GM12878 (cell line): ENCODE data around the gene CD2AP. TPM values are rescaled to one million over a fixed set of nuclear protein-coding genes. Genes with fewer than 3 reads are reported as not detected.

Experiments used
- CREB1 ChIP-seq: IDR thresholded peaks from 2 replicates; pipeline ENCODE4 v1.6.1; 2012; ENCODE audit warnings: low read depth, mild to moderate bottlenecking, inconsistent platforms
- EGR1 ChIP-seq, 2 experiments: IDR thresholded peaks; 1 replicate in 1 of 2; 2 replicates in 1 of 2; pipeline ENCODE4 v1.6.1; 2011 to 2012; ENCODE audit warnings: low read depth in 2 of 2, low read length in 2 of 2, borderline replicate concordance in 1 of 2, mild to moderate bottlenecking in 1 of 2, moderate library complexity in 1 of 2
- ETV6 ChIP-seq, 2 experiments: fragments of 450-650 bp in 1 of 2; IDR thresholded peaks in 1 of 2; conservative IDR thresholded peaks in 1 of 2; 2 replicates each; pipeline ENCODE4 v1.6.1; 2014; ENCODE audit warnings: antibody characterized with exemption in 1 of 2, borderline replicate concordance in 1 of 2, low read depth in 1 of 2, mild to moderate bottlenecking in 1 of 2, moderate library complexity in 1 of 2
- EZH2 ChIP-seq: IDR thresholded peaks from 2 replicates; pipeline ENCODE4 v1.6.1; 2012; ENCODE audit warnings: low read depth, mild to moderate bottlenecking, control low read depth, inconsistent platforms, low read length, borderline replicate concordance; ENCODE audit not compliant: control insufficient read depth
- FOXK2 ChIP-seq: fragments of 450-650 bp; IDR thresholded peaks from 2 replicates; pipeline ENCODE4 v1.6.1; 2017; ENCODE audit warnings: mild to moderate bottlenecking, moderate library complexity
- IKZF2 ChIP-seq, 2 experiments: fragments of 450-650 bp; IDR thresholded peaks; 2 replicates each; pipeline ENCODE4 v1.6.1; 2017; ENCODE audit warnings: mild to moderate bottlenecking in 2 of 2, moderate library complexity in 2 of 2
- KDM1A ChIP-seq: fragments of 200-600 bp; sonication (generic); IDR thresholded peaks from 2 replicates; pipeline ENCODE4 v1.6.1; 2016; ENCODE audit warnings: borderline replicate concordance
- MEF2B ChIP-seq: fragments of 450-650 bp; IDR thresholded peaks from 2 replicates; pipeline ENCODE4 v1.6.1; 2018; ENCODE audit warnings: mild to moderate bottlenecking, moderate library complexity; ENCODE audit not compliant: partially characterized antibody, poor library complexity, severe bottlenecking
- MTA3 ChIP-seq: IDR thresholded peaks from 2 replicates; pipeline ENCODE4 v1.6.1; 2012; ENCODE audit warnings: low read length, inconsistent platforms, borderline replicate concordance
- NBN ChIP-seq: fragments of 450-650 bp; IDR thresholded peaks from 2 replicates; pipeline ENCODE4 v1.6.1; 2016
- NR2C2 ChIP-seq: IDR thresholded peaks from 2 replicates; pipeline ENCODE4 v1.6.1; 2011; ENCODE audit warnings: borderline replicate concordance, low read depth; ENCODE audit not compliant: control insufficient read depth, insufficient read length
- SIN3A ChIP-seq: IDR thresholded peaks from 2 replicates; pipeline ENCODE4 v1.6.1; 2012; ENCODE audit warnings: low read depth, low read length, improper control_type of control experiment
- SIX5 ChIP-seq: IDR thresholded peaks from 2 replicates; pipeline ENCODE4 v1.6.1; 2011; ENCODE audit warnings: mild to moderate bottlenecking, low read depth, low read length, moderate library complexity; ENCODE audit not compliant: severe bottlenecking
- ZNF207 ChIP-seq: fragments of 450-650 bp; IDR thresholded peaks from 2 replicates; pipeline ENCODE4 v1.6.1; 2014; ENCODE audit warnings: antibody characterized with exemption, mild to moderate bottlenecking, borderline replicate concordance
- ZSCAN29 ChIP-seq: fragments of 450-650 bp; IDR thresholded peaks from 2 replicates; pipeline ENCODE4 v1.6.1; 2017; ENCODE audit warnings: mild to moderate bottlenecking, moderate library complexity
- ZZZ3 ChIP-seq: IDR thresholded peaks from 2 replicates; pipeline ENCODE4 v1.6.1; 2011; ENCODE audit warnings: low read depth; ENCODE audit not compliant: control insufficient read depth, insufficient read length
- polyA plus RNA-seq, 11 experiments: library from polyadenylated mRNA; depleted of rRNA in 4 of 11; unstranded in 6 of 11; stranded (reverse) in 5 of 11; fragments of >200 nt; fragmentation: Nextera tagmentation in 4 of 11; fragmentation: Illumina TruSeq in 1 of 11; extraction: Ambion mirVana in 4 of 11; extraction: Trizol in 1 of 11; gene quantifications; 1 replicate in 1 of 11; 2 replicates in 10 of 11; pipeline versions ENCODE4 v1.2.1 to v1.2.3, GENCODE V29; 2011 to 2016; ENCODE audit warnings: inconsistent platforms in 2 of 11, missing spikeins in 2 of 11, low read depth in 1 of 11
- total RNA-seq, 4 experiments: library from RNA; depleted of rRNA in 3 of 4; stranded (reverse); fragments of >200 nt in 3 of 4; fragmentation: Illumina TruSeq in 1 of 4; extraction: Trizol in 1 of 4; gene quantifications; 2 replicates each; pipeline versions ENCODE4 v1.2.1 to v1.2.3, GENCODE V29; 2013 to 2021
- TF ChIP-seq, protein P1 (sequence below): fragments of 450-650 bp; formaldehyde crosslinking; IDR thresholded peaks from 2 replicates; pipeline ENCODE4 v1.4.0; 2022; ENCODE audit warnings: mild to moderate bottlenecking, moderate library complexity
- TF ChIP-seq, protein P2 (sequence below): IDR thresholded peaks from 2 replicates; pipeline ENCODE4 v1.6.1; 2012; ENCODE audit warnings: mild to moderate bottlenecking, low read depth, low read length
- TF ChIP-seq, protein P3 (sequence below): IDR thresholded peaks from 2 replicates; pipeline ENCODE4 v1.6.1; 2012; ENCODE audit warnings: low read length, inconsistent platforms
- TF ChIP-seq, protein P4 (sequence below), 3 experiments: IDR thresholded peaks in 2 of 3; conservative IDR thresholded peaks in 1 of 3; 2 replicates each; pipeline ENCODE4 v1.5.1; 2011; ENCODE audit warnings: low read depth in 3 of 3, low read length in 3 of 3, mild to moderate bottlenecking in 3 of 3, control low read depth in 2 of 3, moderate library complexity in 2 of 3, inconsistent platforms in 1 of 3, mixed read lengths in 1 of 3; ENCODE audit not compliant: control insufficient read depth in 2 of 3, insufficient read depth in 1 of 3; ENCODE audit errors: extremely low read depth in 1 of 3

The CD2AP gene
- total and polyA plus RNA-seq, 10 of the 15 experiments (the other 5 are each of a cell fraction or from before 2014, with no cell fraction given) = 5.4 to 46.6 (median 20.9) TPM

DNA sequence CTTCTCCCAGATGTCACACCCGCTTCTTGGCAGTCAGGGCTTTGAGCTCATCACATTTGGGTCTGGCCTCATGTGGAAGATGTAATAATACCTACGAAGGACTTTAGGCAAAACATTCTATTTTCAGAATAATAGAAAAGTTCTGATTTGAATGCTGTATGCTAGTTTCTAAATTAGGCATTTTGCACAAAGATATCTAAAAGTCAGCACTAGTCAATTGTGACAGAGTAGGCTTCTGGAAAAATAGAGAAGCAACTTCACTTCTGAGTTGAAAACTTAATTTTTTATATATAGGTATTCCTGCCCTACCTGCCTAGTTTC, 38.3 kb upstream of the CD2AP start (continued):
- no peak for TF ChIP-seq SIN3A
- TF ChIP-seq, protein P1, sequence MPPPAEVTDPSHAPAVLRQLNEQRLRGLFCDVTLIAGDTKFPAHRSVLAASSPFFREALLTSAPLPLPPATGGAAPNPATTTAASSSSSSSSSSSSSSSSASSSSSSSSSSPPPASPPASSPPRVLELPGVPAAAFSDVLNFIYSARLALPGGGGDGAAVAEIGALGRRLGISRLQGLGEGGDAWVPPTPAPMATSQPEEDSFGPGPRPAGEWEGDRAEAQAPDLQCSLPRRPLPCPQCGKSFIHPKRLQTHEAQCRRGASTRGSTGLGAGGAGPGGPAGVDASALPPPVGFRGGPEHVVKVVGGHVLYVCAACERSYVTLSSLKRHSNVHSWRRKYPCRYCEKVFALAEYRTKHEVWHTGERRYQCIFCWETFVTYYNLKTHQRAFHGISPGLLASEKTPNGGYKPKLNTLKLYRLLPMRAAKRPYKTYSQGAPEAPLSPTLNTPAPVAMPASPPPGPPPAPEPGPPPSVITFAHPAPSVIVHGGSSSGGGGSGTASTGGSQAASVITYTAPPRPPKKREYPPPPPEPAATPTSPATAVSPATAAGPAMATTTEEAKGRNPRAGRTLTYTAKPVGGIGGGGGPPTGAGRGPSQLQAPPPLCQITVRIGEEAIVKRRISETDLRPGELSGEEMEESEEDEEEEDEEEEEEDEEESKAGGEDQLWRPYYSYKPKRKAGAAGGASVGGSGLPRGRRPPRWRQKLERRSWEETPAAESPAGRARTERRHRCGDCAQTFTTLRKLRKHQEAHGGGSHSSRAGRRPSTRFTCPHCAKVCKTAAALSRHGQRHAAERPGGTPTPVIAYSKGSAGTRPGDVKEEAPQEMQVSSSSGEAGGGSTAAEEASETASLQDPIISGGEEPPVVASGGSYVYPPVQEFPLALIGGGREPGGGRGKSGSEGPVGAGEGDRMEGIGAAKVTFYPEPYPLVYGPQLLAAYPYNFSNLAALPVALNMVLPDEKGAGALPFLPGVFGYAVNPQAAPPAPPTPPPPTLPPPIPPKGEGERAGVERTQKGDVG (CRISPR knock-in tag) = no peak
- TF ChIP-seq SIX5 = no peak
- no peak for TF ChIP-seq MTA3
- no peak for TF ChIP-seq NBN
- TF ChIP-seq, protein P2, sequence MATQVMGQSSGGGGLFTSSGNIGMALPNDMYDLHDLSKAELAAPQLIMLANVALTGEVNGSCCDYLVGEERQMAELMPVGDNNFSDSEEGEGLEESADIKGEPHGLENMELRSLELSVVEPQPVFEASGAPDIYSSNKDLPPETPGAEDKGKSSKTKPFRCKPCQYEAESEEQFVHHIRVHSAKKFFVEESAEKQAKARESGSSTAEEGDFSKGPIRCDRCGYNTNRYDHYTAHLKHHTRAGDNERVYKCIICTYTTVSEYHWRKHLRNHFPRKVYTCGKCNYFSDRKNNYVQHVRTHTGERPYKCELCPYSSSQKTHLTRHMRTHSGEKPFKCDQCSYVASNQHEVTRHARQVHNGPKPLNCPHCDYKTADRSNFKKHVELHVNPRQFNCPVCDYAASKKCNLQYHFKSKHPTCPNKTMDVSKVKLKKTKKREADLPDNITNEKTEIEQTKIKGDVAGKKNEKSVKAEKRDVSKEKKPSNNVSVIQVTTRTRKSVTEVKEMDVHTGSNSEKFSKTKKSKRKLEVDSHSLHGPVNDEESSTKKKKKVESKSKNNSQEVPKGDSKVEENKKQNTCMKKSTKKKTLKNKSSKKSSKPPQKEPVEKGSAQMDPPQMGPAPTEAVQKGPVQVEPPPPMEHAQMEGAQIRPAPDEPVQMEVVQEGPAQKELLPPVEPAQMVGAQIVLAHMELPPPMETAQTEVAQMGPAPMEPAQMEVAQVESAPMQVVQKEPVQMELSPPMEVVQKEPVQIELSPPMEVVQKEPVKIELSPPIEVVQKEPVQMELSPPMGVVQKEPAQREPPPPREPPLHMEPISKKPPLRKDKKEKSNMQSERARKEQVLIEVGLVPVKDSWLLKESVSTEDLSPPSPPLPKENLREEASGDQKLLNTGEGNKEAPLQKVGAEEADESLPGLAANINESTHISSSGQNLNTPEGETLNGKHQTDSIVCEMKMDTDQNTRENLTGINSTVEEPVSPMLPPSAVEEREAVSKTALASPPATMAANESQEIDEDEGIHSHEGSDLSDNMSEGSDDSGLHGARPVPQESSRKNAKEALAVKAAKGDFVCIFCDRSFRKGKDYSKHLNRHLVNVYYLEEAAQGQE = no peak
- TF ChIP-seq EZH2 = no peak
- peak; percentile 11; the same call in 1 of the 2 replicates for TF ChIP-seq CREB1
- TF ChIP-seq, protein P3, sequence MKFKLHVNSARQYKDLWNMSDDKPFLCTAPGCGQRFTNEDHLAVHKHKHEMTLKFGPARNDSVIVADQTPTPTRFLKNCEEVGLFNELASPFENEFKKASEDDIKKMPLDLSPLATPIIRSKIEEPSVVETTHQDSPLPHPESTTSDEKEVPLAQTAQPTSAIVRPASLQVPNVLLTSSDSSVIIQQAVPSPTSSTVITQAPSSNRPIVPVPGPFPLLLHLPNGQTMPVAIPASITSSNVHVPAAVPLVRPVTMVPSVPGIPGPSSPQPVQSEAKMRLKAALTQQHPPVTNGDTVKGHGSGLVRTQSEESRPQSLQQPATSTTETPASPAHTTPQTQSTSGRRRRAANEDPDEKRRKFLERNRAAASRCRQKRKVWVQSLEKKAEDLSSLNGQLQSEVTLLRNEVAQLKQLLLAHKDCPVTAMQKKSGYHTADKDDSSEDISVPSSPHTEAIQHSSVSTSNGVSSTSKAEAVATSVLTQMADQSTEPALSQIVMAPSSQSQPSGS = peak; percentile 13; the same call in 1 of the 2 replicates
- TF ChIP-seq ETV6 (conservative IDR thresholded peaks at IDR 0.05 in 1 of 2, IDR thresholded peaks at IDR 0.05 in 1 of 2; ENCODE audit: borderline replicate concordance in 1 of 2, low read depth in 1 of 2) = no peak
- no peak for TF ChIP-seq NR2C2
- TF ChIP-seq ZSCAN29 = no peak
- TF ChIP-seq ZNF207 = no peak
- no peak for TF ChIP-seq KDM1A
- no peak for TF ChIP-seq EGR1 (IDR thresholded peaks at IDR 0.05; ENCODE audit: borderline replicate concordance in 1 of 2, low read depth in 2 of 2, low read length in 2 of 2)
- peak; percentile 60 for TF ChIP-seq MEF2B
- 0 out of 4 replicates have a peak, but pooled peaks of 1 of the 2 experiments have one; percentile 0 for TF ChIP-seq IKZF2 (IDR thresholded peaks at IDR 0.05)
- TF ChIP-seq, protein P4, sequence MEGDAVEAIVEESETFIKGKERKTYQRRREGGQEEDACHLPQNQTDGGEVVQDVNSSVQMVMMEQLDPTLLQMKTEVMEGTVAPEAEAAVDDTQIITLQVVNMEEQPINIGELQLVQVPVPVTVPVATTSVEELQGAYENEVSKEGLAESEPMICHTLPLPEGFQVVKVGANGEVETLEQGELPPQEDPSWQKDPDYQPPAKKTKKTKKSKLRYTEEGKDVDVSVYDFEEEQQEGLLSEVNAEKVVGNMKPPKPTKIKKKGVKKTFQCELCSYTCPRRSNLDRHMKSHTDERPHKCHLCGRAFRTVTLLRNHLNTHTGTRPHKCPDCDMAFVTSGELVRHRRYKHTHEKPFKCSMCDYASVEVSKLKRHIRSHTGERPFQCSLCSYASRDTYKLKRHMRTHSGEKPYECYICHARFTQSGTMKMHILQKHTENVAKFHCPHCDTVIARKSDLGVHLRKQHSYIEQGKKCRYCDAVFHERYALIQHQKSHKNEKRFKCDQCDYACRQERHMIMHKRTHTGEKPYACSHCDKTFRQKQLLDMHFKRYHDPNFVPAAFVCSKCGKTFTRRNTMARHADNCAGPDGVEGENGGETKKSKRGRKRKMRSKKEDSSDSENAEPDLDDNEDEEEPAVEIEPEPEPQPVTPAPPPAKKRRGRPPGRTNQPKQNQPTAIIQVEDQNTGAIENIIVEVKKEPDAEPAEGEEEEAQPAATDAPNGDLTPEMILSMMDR (IDR thresholded peaks at IDR 0.05 in 2 of 3, conservative IDR thresholded peaks at IDR 0.05 in 1 of 3; ENCODE audit: control insufficient read depth in 2 of 3, extremely low read depth in 1 of 3, insufficient read depth in 1 of 3, low read depth in 3 of 3, low read length in 3 of 3) = no peak
- TF ChIP-seq FOXK2 = no peak
- TF ChIP-seq ZZZ3 = no peak
